HG02623 (cell line): ENCODE data around the gene CCDC74A.
A peak's percentile ranks its signal among the peaks of the same experiment; 100 is the strongest.
"Not testable (repeated sequence)": the region's sequence is repeated elsewhere in the genome, so short reads cannot be mapped to it uniquely, and the experiment has no call there.

Experiments
- ATAC-seq: cut with Tn5 transposase; IDR thresholded peaks from one replicate; pipeline ENCODE4 v1.9.1; 2021; ENCODE audit warnings: moderate library complexity; ENCODE audit not compliant: unreplicated experiment

Gene CCDC74A

GRCh38 chr2:131528981-131529863, 1.5 kb downstream of the CCDC74A start:
- peak; percentile 51 for ATAC-seq

GRCh38 chr2:131529864-131530445, 2.3 kb downstream of the CCDC74A start:
- peak; percentile 1 for ATAC-seq

GRCh38 chr2:131530626-131531344, 3.1 kb downstream of the CCDC74A start:
- ATAC-seq: not testable (repeated sequence)

- not testable (repeated sequence) for ATAC-seq
Measured at GRCh38 chr2:131531547-131532185, 4.0 kb downstream of the CCDC74A start.

- not testable (repeated sequence) for ATAC-seq
Measured at GRCh38 chr2:131532723-131533608, 5.3 kb downstream of the CCDC74A start.

GRCh38 chr2:131533609-131534316, 6.1 kb downstream of the CCDC74A start:
- ATAC-seq: not testable (repeated sequence)

GRCh38 chr2:131534317-131534672, 6.6 kb downstream of the CCDC74A start:
- not testable (repeated sequence) for ATAC-seq

GRCh38 chr2:131534965-131535364, 7.3 kb downstream of the CCDC74A start:
- ATAC-seq: not testable (repeated sequence)

- ATAC-seq: no peak
Measured at GRCh38 chr2:131535526-131535925, 7.8 kb downstream of the CCDC74A start.

- not testable (repeated sequence) for ATAC-seq
Measured at GRCh38 chr2:131535951-131536826, 8.5 kb downstream of the CCDC74A start.

- not testable (repeated sequence) for ATAC-seq
Measured at GRCh38 chr2:131536841-131537240, 9.2 kb downstream of the CCDC74A start.

- not testable (repeated sequence) for ATAC-seq
Measured at GRCh38 chr2:131538856-131539255, 11.2 kb downstream of the CCDC74A start.

GRCh38 chr2:131542438-131543384, 15.0 kb downstream of the CCDC74A start:
- no peak for ATAC-seq

GRCh38 chr2:131543385-131543891, 15.8 kb downstream of the CCDC74A start:
- no peak for ATAC-seq

- ATAC-seq: not testable (repeated sequence)
Measured at GRCh38 chr2:131544006-131544812, 16.5 kb downstream of the CCDC74A start.

- not testable (repeated sequence) for ATAC-seq
Measured at GRCh38 chr2:131544813-131545165, 17.1 kb downstream of the CCDC74A start.
